Measurements from ENCODE around the gene GNAZ.

DNA sequence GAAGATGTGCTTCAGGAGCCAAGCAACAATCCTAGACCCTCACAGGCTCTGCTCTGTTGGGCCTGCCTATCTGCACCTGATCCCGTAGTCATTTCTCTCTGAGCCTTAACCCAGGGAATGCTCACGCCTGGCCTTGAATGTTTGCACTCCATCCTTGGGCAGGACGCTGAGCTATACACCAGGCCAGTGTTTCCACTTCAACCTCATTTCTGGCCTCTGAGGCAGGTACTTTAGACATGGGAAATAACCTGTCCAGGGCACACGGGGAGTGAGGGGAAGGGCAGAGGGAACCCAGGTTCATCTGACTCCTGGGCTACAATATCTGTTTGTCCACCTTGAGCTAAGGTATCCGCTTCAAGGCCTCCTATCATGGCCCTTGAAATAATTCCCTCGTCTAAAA lies 61.6 kb downstream of the GNAZ start:
- TF ChIP-seq, protein P1, sequence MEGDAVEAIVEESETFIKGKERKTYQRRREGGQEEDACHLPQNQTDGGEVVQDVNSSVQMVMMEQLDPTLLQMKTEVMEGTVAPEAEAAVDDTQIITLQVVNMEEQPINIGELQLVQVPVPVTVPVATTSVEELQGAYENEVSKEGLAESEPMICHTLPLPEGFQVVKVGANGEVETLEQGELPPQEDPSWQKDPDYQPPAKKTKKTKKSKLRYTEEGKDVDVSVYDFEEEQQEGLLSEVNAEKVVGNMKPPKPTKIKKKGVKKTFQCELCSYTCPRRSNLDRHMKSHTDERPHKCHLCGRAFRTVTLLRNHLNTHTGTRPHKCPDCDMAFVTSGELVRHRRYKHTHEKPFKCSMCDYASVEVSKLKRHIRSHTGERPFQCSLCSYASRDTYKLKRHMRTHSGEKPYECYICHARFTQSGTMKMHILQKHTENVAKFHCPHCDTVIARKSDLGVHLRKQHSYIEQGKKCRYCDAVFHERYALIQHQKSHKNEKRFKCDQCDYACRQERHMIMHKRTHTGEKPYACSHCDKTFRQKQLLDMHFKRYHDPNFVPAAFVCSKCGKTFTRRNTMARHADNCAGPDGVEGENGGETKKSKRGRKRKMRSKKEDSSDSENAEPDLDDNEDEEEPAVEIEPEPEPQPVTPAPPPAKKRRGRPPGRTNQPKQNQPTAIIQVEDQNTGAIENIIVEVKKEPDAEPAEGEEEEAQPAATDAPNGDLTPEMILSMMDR (IDR thresholded peaks at IDR 0.05), result no peak
- no peak for TF ChIP-seq ZFX (IDR thresholded peaks at IDR 0.05; ENCODE audit: borderline replicate concordance)
